Neural crest cell (in vitro differentiated cells): Measurements from ENCODE around the gene CRYBA1. TPM values are rescaled to one million over a fixed set of nuclear protein-coding genes. Genes with fewer than 3 reads are reported as not detected.

Experiments
- DNase-seq: peaks from one replicate; pipeline ENCODE4 v3.0.0; 2021; ENCODE audit warnings: low read depth, mixed read lengths, low spot score
- H3K27ac Mint-ChIP-seq: one replicate; pipeline ENCODE4 v1.8.0; 2021; ENCODE audit warnings: mild to moderate bottlenecking, mixed read lengths; ENCODE audit not compliant: unreplicated experiment
- H3K27me3 Mint-ChIP-seq: 2 replicates; pipeline ENCODE4 v1.8.0; 2021; ENCODE audit warnings: low read depth, mild to moderate bottlenecking, mixed read lengths
- H3K36me3 Mint-ChIP-seq: 2 replicates; pipeline ENCODE4 v1.8.0; 2021; ENCODE audit warnings: low read depth, mild to moderate bottlenecking, mixed read lengths
- H3K4me1 Mint-ChIP-seq: 2 replicates; pipeline ENCODE4 v1.8.0; 2021; ENCODE audit warnings: mixed read lengths
- H3K4me3 Mint-ChIP-seq: one replicate; pipeline ENCODE4 v1.8.0; 2021; ENCODE audit warnings: mild to moderate bottlenecking, mixed read lengths
- H3K9me3 Mint-ChIP-seq: 2 replicates; pipeline ENCODE4 v1.8.0; 2021; ENCODE audit warnings: mixed read lengths
- total RNA-seq: library from RNA; stranded (reverse); gene quantifications from 2 replicates; pipeline ENCODE4 v1.2.1, GENCODE V29; 2021
- TF ChIP-seq, protein P1 (sequence below): fragments of 200-600 bp; sonication (generic); conservative IDR thresholded peaks from 2 replicates; pipeline ENCODE4 v1.5.0; 2021; ENCODE audit warnings: antibody characterized with exemption, mild to moderate bottlenecking

The CRYBA1 gene
- total RNA-seq, 1 donor from 2014 or later = 2.4 TPM

DNA sequence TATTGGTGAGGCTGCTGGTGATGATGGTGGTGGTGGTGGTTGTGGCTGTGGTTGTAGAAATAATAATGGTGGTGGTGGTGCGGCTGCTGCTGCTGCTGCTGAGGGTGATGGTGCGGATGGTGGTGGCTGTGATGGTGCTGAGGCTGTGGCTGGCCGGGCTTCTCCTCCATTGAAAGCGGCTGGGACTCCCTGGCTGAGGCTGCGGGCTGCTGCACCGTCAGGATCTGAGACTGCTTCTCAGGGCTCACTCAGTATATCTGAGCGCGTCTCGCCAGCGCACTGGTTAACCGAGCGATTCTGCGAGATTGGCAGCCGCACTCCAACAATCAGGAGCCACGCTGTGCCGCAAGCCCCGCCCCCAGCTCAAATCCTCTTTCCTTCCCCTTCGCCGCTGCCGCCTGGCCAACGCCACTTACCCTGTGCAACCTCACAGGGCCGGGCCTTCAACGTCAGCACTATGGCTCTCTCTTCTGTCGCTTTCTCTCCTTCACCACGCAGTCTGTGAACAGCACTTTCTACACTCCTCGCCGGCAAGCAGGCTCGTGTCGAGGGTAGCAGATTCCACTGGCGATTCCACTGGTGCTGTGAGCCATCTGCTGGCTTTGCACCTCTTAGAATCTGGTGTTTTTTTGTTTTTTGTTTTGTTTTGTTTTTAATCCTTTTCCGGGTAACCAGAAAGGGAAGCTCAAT is 47.4 kb downstream of the CRYBA1 start, which contains the start of gene NUFIP2:
Gene NUFIP2 (minus strand): TSS at position 259 of the 690 bp plus-strand sequence. CDS start 89 bp downstream, at position 170.
- H3K27ac Mint-ChIP-seq = peak within 1 kb of the TSS; percentile 99
- no peaks in the 10 kb centered on the region for H3K9me3 Mint-ChIP-seq
- TF ChIP-seq, protein P1, sequence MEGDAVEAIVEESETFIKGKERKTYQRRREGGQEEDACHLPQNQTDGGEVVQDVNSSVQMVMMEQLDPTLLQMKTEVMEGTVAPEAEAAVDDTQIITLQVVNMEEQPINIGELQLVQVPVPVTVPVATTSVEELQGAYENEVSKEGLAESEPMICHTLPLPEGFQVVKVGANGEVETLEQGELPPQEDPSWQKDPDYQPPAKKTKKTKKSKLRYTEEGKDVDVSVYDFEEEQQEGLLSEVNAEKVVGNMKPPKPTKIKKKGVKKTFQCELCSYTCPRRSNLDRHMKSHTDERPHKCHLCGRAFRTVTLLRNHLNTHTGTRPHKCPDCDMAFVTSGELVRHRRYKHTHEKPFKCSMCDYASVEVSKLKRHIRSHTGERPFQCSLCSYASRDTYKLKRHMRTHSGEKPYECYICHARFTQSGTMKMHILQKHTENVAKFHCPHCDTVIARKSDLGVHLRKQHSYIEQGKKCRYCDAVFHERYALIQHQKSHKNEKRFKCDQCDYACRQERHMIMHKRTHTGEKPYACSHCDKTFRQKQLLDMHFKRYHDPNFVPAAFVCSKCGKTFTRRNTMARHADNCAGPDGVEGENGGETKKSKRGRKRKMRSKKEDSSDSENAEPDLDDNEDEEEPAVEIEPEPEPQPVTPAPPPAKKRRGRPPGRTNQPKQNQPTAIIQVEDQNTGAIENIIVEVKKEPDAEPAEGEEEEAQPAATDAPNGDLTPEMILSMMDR = no peak
- H3K27me3 Mint-ChIP-seq = peaks cover 8% of the 10 kb centered on the region
- peak within 1 kb of the TSS; percentile 100 for H3K4me3 Mint-ChIP-seq
- DNase-seq = peak; percentile 99
- peaks cover 8% of the 10 kb centered on the region for H3K36me3 Mint-ChIP-seq
- peaks cover 39% of the 10 kb centered on the region for H3K4me1 Mint-ChIP-seq

DNA sequence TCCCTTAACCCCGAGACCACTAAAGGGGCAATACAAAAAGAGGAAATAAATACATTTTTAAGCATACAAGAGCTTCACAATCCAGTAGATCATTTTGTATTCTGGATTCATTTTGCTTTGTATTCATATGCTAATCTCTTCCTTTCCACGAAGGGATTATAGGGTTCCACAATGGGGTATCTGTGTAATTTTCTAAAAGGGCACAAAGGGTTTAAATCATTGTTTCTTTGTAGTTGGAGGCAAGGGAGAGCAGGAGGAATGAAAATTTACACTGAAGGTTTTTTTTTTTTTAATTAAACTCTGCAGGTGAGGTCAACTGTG is 47.9 kb downstream of the CRYBA1 start:
- Mint-ChIP-seq H3K36me3 (peaks cover 8% of the 10 kb centered on the region), H3K4me3 (peak overlapping the region; percentile 100), H3K9me3 (no peaks in the 10 kb centered on the region), H3K4me1 (peaks cover 36% of the 10 kb centered on the region), H3K27ac (peak overlapping the region; percentile 99), H3K27me3 (peaks cover 8% of the 10 kb centered on the region)
- no peak for DNase-seq
- TF ChIP-seq, protein P1 = no peak

DNA sequence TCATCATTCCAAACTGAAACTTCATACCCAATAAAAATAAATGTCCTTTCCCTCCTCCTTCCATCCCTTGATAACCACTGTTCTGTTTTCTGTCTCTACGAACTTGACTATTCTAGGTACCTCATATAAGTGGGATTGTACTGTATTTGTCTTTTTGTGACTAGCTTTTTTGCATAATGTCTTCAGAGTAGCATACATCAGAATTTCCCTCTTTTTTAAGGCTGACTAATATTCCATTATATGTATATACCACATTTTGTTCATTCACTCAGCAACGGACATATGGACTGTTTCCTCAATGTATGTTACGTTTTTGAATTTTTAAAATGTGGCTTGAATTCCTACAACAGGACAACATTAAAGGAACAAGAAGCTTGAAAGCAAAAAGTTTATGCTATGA is 48.8 kb downstream of the CRYBA1 start:
- peaks cover 32% of the 10 kb centered on the region for H3K4me1 Mint-ChIP-seq
- TF ChIP-seq, protein P1 = no peak
- H3K9me3 Mint-ChIP-seq = no peaks in the 10 kb centered on the region
- H3K4me3 Mint-ChIP-seq = peak overlapping the region; percentile 74
- no peak for DNase-seq
- no peak overlapping the region for H3K27ac Mint-ChIP-seq
- peaks cover 8% of the 10 kb centered on the region for H3K27me3 Mint-ChIP-seq
- H3K36me3 Mint-ChIP-seq = peaks cover 6% of the 10 kb centered on the region

DNA sequence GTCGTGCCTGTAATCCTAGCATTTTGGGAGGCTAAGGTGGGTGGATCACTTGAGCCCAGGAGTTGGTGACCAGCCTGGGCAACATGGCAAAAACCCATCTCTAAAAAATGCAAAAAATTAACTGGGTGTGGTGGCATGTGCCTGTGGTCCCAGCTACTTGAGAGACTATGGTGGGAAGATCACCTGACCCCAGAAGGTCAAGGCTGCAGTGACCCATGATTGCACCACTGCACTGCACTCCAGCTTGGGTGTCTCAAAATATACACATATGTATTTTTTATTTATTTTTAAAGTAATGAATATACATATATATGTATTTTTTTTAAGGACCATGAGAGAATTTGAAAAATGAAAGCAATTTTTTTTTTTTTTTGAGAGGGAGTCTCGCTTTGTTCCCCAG is 52.4 kb downstream of the CRYBA1 start:
- no peak for DNase-seq
- H3K36me3 Mint-ChIP-seq = no peaks in the 10 kb centered on the region
- H3K4me3 Mint-ChIP-seq = no peak overlapping the region
- no peak overlapping the region for H3K27ac Mint-ChIP-seq
- TF ChIP-seq, protein P1 = no peak
- H3K27me3 Mint-ChIP-seq = peaks cover 2% of the 10 kb centered on the region
- H3K4me1 Mint-ChIP-seq = peaks cover 12% of the 10 kb centered on the region
- no peaks in the 10 kb centered on the region for H3K9me3 Mint-ChIP-seq

DNA sequence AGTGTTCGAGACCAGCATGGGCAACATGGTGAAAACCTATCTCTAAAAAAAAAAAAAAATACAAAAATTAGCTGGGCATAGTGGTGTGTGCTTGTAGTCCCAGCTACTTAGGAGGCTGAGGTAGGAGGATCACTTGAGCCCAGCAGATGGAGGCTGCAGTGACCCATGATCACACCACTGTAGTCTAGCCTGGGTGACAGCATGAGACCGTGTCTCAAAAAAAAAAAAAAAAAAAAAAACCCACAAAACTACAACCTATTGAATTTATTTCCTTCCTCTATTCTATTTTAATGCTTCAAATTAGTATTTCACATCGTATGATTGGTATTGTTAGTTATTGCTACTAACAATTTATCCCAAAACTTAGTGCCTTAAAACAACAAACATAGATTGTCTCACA is 56.7 kb downstream of the CRYBA1 start:
- no peaks in the 10 kb centered on the region for H3K36me3 Mint-ChIP-seq
- DNase-seq = no peak
- no peak overlapping the region for H3K4me3 Mint-ChIP-seq
- TF ChIP-seq, protein P1 = no peak
- H3K9me3 Mint-ChIP-seq = no peaks in the 10 kb centered on the region
- no peaks in the 10 kb centered on the region for H3K4me1 Mint-ChIP-seq
- H3K27ac Mint-ChIP-seq = no peak overlapping the region
- no peaks in the 10 kb centered on the region for H3K27me3 Mint-ChIP-seq

Other genes with a start within 250 kb of the CRYBA1 start
- 0.30 and 0.72 TPM in 2 replicates for gene SEZ6, start 240.8 kb upstream of the CRYBA1 start, total RNA-seq
- gene PIPOX, start 203.7 kb upstream of the CRYBA1 start, total RNA-seq = 3.3 and 4.1 TPM in 2 replicates
- 43.1 and 48.2 TPM in 2 replicates for gene MYO18A, start 66.5 kb upstream of the CRYBA1 start, total RNA-seq
- gene NUFIP2, start 47.3 kb downstream of the CRYBA1 start, total RNA-seq = 61.7 and 72.1 TPM in 2 replicates
- gene TAOK1, start 143.5 kb downstream of the CRYBA1 start, total RNA-seq = 80.9 and 81.9 TPM in 2 replicates